NB4 (cell line): ENCODE data around the gene COG2.

Experiments used
- DNase-seq: peaks from one replicate; pipeline ENCODE4 v3.0.0; 2010; ENCODE audit warnings: low read depth
- H3K4me3 ChIP-seq: one replicate; pipeline ENCODE4 v1.5.1; 2011; ENCODE audit warnings: mild to moderate bottlenecking, low read depth, low read length, moderate library complexity
- CTCF ChIP-seq: IDR thresholded peaks from one replicate; pipeline ENCODE4 v1.5.1; 2012; ENCODE audit warnings: low read depth, low read length
- MAX ChIP-seq: IDR thresholded peaks from 2 replicates; pipeline ENCODE4 v1.6.1; 2011; ENCODE audit warnings: low read depth, low read length
- MYC ChIP-seq: IDR thresholded peaks from 2 replicates; pipeline ENCODE4 v1.6.1; 2011; ENCODE audit warnings: low read depth, low read length
- POLR2A ChIP-seq: IDR thresholded peaks from 2 replicates; pipeline ENCODE4 v1.6.1; 2011; ENCODE audit warnings: mild to moderate bottlenecking; ENCODE audit not compliant: insufficient read length; ENCODE audit errors: extremely low read depth

The COG2 gene

GRCh38 chr1:230668227-230668626, 25.9 kb downstream of the COG2 start:
- no peak for TF ChIP-seq CTCF
- TF ChIP-seq MYC = no peak
- TF ChIP-seq MAX = no peak
- TF ChIP-seq POLR2A = no peak
- no peak for DNase-seq

GRCh38 chr1:230669543-230669942, 27.3 kb downstream of the COG2 start:
- TF ChIP-seq MAX (no peak), MYC (no peak), CTCF (no peak), POLR2A (no peak)
- no peak overlapping the region for H3K4me3 ChIP-seq
- no peak for DNase-seq

More at GRCh38 chr1:230668227-230668626, 25.9 kb downstream of the COG2 start:
- no peak overlapping the region for H3K4me3 ChIP-seq

- no peak for TF ChIP-seq MAX
- no peak for TF ChIP-seq POLR2A
- no peak for TF ChIP-seq CTCF
- no peak for TF ChIP-seq MYC
- no peak for DNase-seq
- no peak overlapping the region for H3K4me3 ChIP-seq
Observed at GRCh38 chr1:230674581-230674980, 32.3 kb downstream of the COG2 start.

- TF ChIP-seq MYC = no peak
- TF ChIP-seq MAX = no peak
- TF ChIP-seq CTCF = no peak
- TF ChIP-seq POLR2A = no peak
- DNase-seq = no peak
- H3K4me3 ChIP-seq = no peak overlapping the region
Observed at GRCh38 chr1:230677200-230677599, 34.9 kb downstream of the COG2 start.

GRCh38 chr1:230679192-230679591, 36.9 kb downstream of the COG2 start:
- TF ChIP-seq CTCF (no peak), POLR2A (no peak), MYC (no peak), MAX (no peak)
- no peak overlapping the region for H3K4me3 ChIP-seq
- no peak for DNase-seq

- no peak for DNase-seq
- TF ChIP-seq MAX = no peak
- no peak for TF ChIP-seq MYC
- no peak for TF ChIP-seq POLR2A
- no peak for TF ChIP-seq CTCF
- no peak overlapping the region for H3K4me3 ChIP-seq
Observed at GRCh38 chr1:230679825-230680224, 37.5 kb downstream of the COG2 start.
